Liver (tissue), 3 donors: ENCODE data around the gene SNCAIP.
"Not testable (repeated sequence)": the region's sequence is repeated elsewhere in the genome, so short reads cannot be mapped to it uniquely, and the experiment has no call there.

Experiments
- CTCF ChIP-seq: fragments of 150-350 bp; IDR thresholded peaks from 2 replicates; pipeline ENCODE4 v1.5.1; 2017; ENCODE audit warnings: improper control_type of control experiment, low read depth, low read length; ENCODE audit not compliant: missing input control
- EGR1 ChIP-seq, 2 donors: IDR thresholded peaks; 2 replicates each; pipeline ENCODE4 v1.6.1; 2016 to 2018; ENCODE audit warnings: antibody characterized with exemption in 2 of 2, low read depth in 2 of 2
- GABPA ChIP-seq, 2 donors: IDR thresholded peaks in 1 of 2; conservative IDR thresholded peaks in 1 of 2; 2 replicates each; pipeline ENCODE4 v1.6.1; 2016; ENCODE audit warnings: antibody characterized with exemption in 2 of 2, mild to moderate bottlenecking in 1 of 2, moderate library complexity in 1 of 2
- HNF4A ChIP-seq, 2 donors: conservative IDR thresholded peaks; 2 replicates each; pipeline ENCODE4 v1.6.1; 2016; ENCODE audit warnings: antibody characterized with exemption in 2 of 2, mild to moderate bottlenecking in 2 of 2
- HNF4G ChIP-seq: IDR thresholded peaks from 2 replicates; pipeline ENCODE4 v1.6.1; 2016; ENCODE audit warnings: antibody characterized with exemption
- JUND ChIP-seq, 2 donors: IDR thresholded peaks; 2 replicates each; pipeline ENCODE4 v1.6.1; 2016; ENCODE audit warnings: antibody characterized with exemption in 2 of 2
- RAD21 ChIP-seq, 2 donors: IDR thresholded peaks; 2 replicates each; pipeline ENCODE4 v1.6.1; 2016; ENCODE audit warnings: antibody characterized with exemption in 2 of 2, mild to moderate bottlenecking in 2 of 2
- REST ChIP-seq: IDR thresholded peaks from 2 replicates; pipeline ENCODE4 v1.6.1; 2016; ENCODE audit warnings: antibody characterized with exemption, mild to moderate bottlenecking
- SP1 ChIP-seq: IDR thresholded peaks from 2 replicates; pipeline ENCODE4 v1.6.1; 2018; ENCODE audit warnings: antibody characterized with exemption, mild to moderate bottlenecking
- TAF1 ChIP-seq: conservative IDR thresholded peaks from 2 replicates; pipeline ENCODE4 v1.6.1; 2016; ENCODE audit warnings: antibody characterized with exemption, mild to moderate bottlenecking
- donor health status: healthy.
- donor health status: healthy.

GRCh38 chr5:122353361-122353760 lies 41.3 kb downstream of the SNCAIP start:
- not testable (repeated sequence) for TF ChIP-seq CTCF; SP1; REST; TAF1; GABPA (IDR thresholded peaks at IDR 0.05 in 1 of 2, conservative IDR thresholded peaks at IDR 0.05 in 1 of 2); HNF4G; HNF4A (conservative IDR thresholded peaks at IDR 0.05); EGR1 (IDR thresholded peaks at IDR 0.05; ENCODE audit: low read depth in 2 of 2); JUND (IDR thresholded peaks at IDR 0.05); RAD21 (IDR thresholded peaks at IDR 0.05)
